B cell (primary cell): ENCODE results near the gene PACRG. TPM values are rescaled to one million over a fixed set of nuclear protein-coding genes. Genes with fewer than 3 reads are reported as not detected.

Experiments used
- ATAC-seq: fragments of 200-7000 bp; cut with Tn5 transposase; one replicate; pipeline ENCODE4 v1.10.0; 2021; ENCODE audit warnings: low read depth, mild to moderate bottlenecking, moderate number of reproducible peaks, moderate library complexity
- CTCF ChIA-PET: fragments of 350-600 bp; sonication (Branson Sonifier 250); formaldehyde crosslinking; loops from one replicate; lab custom pipeline; 2021; ENCODE audit warnings: antibody characterized with exemption, inconsistent platforms; lab: Charles Lee
- POLR2A ChIA-PET: fragments of 350-600 bp; sonication (Branson Sonifier 250); formaldehyde crosslinking; loops from one replicate; lab custom pipeline; 2021; ENCODE audit warnings: antibody characterized with exemption; lab: Charles Lee
- DNase-seq: peaks from one replicate; pipeline ENCODE4 v3.0.0; 2013
- H2AFZ ChIP-seq: 2 replicates; pipeline ENCODE4 v1.6.1; 2012; ENCODE audit warnings: mild to moderate bottlenecking, low read depth, low read length; ENCODE audit not compliant: insufficient read depth, poor library complexity, severe bottlenecking
- H3K27ac ChIP-seq, 2 donors: 1 replicate in 1 of 2; 2 replicates in 1 of 2; pipeline ENCODE4 v1.5.1; 2012 to 2013; ENCODE audit warnings: low read length in 2 of 2, mild to moderate bottlenecking in 2 of 2, moderate library complexity in 1 of 2
- H3K27me3 ChIP-seq, 4 experiments: fragments of 200-600 bp in 1 of 4; sonication (generic) in 1 of 4; replicated peaks in 1 of 4; 1 replicate in 2 of 4; 2 replicates in 2 of 4; pipeline versions ENCODE4 v1.6.1 to v1.7.0; 2013 to 2016; ENCODE audit warnings: low read length in 3 of 4, mild to moderate bottlenecking in 2 of 4, mixed read lengths in 1 of 4, moderate library complexity in 1 of 4; ENCODE audit not compliant: insufficient read depth in 4 of 4, control insufficient read depth in 3 of 4; ENCODE audit errors: control extremely low read depth in 1 of 4
- H3K36me3 ChIP-seq, 2 experiments: replicated peaks in 1 of 2; 1 replicate in 1 of 2; 2 replicates in 1 of 2; pipeline versions ENCODE4 v1.6.1 to v1.7.1; 2013; ENCODE audit warnings: low read length in 1 of 2; ENCODE audit not compliant: insufficient read depth in 2 of 2, control insufficient read depth in 1 of 2; ENCODE audit errors: control extremely low read depth in 1 of 2, extremely low read depth in 1 of 2
- H3K4me1 ChIP-seq, 2 donors: fragments of 200-600 bp in 1 of 2; sonication (generic) in 1 of 2; 1 replicate in 1 of 2; 2 replicates in 1 of 2; pipeline versions ENCODE4 v1.5.1 to v1.6.1; 2013 to 2017; ENCODE audit warnings: low read length in 2 of 2; ENCODE audit not compliant: control insufficient read depth in 2 of 2, insufficient read depth in 2 of 2
- H3K4me2 ChIP-seq: replicated peaks from 2 replicates; pipeline ENCODE3; 2012; ENCODE audit warnings: mild to moderate bottlenecking, low read depth, low read length; ENCODE audit not compliant: poor library complexity, severe bottlenecking
- H3K4me3 ChIP-seq, 5 experiments: fragments of 200-600 bp in 1 of 5; sonication (generic) in 1 of 5; 1 replicate in 3 of 5; 2 replicates in 2 of 5; pipeline versions ENCODE4 v1.5.1 to v1.7.0; 2011 to 2016; ENCODE audit warnings: low read length in 4 of 5, mild to moderate bottlenecking in 4 of 5, low read depth in 2 of 5, control low read depth in 1 of 5, moderate library complexity in 1 of 5; ENCODE audit not compliant: insufficient read depth in 1 of 5; ENCODE audit errors: control extremely low read depth in 1 of 5, extremely low read depth in 1 of 5
- H3K79me2 ChIP-seq: fragments of 200-600 bp; sonication (generic); one replicate; pipeline ENCODE4 v1.6.0; 2016; ENCODE audit warnings: low read length; ENCODE audit not compliant: control insufficient read depth, insufficient read depth
- H3K9ac ChIP-seq: fragments of 200-600 bp; sonication (generic); 2 replicates; pipeline ENCODE4 v1.6.1; 2017; ENCODE audit warnings: mild to moderate bottlenecking, low read length, moderate library complexity
- H3K9me3 ChIP-seq, 3 donors: one replicate each; pipeline versions ENCODE4 v1.6.1 to v1.7.1; 2013; ENCODE audit warnings: low read length in 2 of 3; ENCODE audit not compliant: control insufficient read depth in 2 of 3, insufficient read depth in 1 of 3; ENCODE audit errors: control extremely low read depth in 1 of 3
- H4K20me1 ChIP-seq: 2 replicates; pipeline ENCODE4 v1.6.0; 2012; ENCODE audit warnings: mild to moderate bottlenecking, low read length; ENCODE audit not compliant: insufficient read depth, control insufficient read depth, poor library complexity, severe bottlenecking
- H3K27ac Mint-ChIP-seq: one replicate; pipeline ENCODE4 v1.8.0; 2021; ENCODE audit warnings: mixed read lengths
- H3K27me3 Mint-ChIP-seq: one replicate; pipeline ENCODE4 v1.8.0; 2021; ENCODE audit warnings: mixed read lengths
- H3K4me1 Mint-ChIP-seq: one replicate; pipeline ENCODE4 v1.8.0; 2021; ENCODE audit warnings: mixed read lengths
- H3K4me3 Mint-ChIP-seq: one replicate; pipeline ENCODE4 v1.8.0; 2021; ENCODE audit warnings: mixed read lengths
- H3K9me3 Mint-ChIP-seq: one replicate; pipeline ENCODE4 v1.8.0; 2022; ENCODE audit warnings: mixed read lengths; ENCODE audit not compliant: insufficient read depth
- EZH2 ChIP-seq: IDR thresholded peaks from 2 replicates; pipeline ENCODE4 v1.6.1; 2012; ENCODE audit warnings: borderline replicate concordance, low read depth, mild to moderate bottlenecking, moderate library complexity, low read length; ENCODE audit not compliant: insufficient read depth, poor library complexity, severe bottlenecking
- WGBS: methylation state at CpG from one replicate; pipeline ENCODE4 v1.1.5; 2013; ENCODE audit warnings: missing lambda C conversion rate; ENCODE audit not compliant: insufficient coverage; 5-methylcytosine and 5-hydroxymethylcytosine counted together
- intact Hi-C: fragments of 100-400 bp; cut with micrococcal nuclease; formaldehyde crosslinking; loops from one replicate; pipeline ENCODE4 v1.10.0; 2022
- polyA plus RNA-seq: library from polyadenylated mRNA; depleted of rRNA; stranded (reverse); fragments of >200 nt; gene quantifications from 2 replicates; pipeline ENCODE4 v1.2.3, GENCODE V29; 2012
- total RNA-seq, 2 donors: library from RNA; stranded (reverse); fragments of 120-200 nt in 1 of 2; gene quantifications; 1 replicate in 1 of 2; 2 replicates in 1 of 2; pipeline versions ENCODE4 v1.2.3 to v1.2.4, GENCODE V29; 2013 to 2022
- TF ChIP-seq, protein P1 (sequence below): fragments of 200-600 bp; IDR thresholded peaks from one replicate; pipeline ENCODE4 v1.8.0; 2022; ENCODE audit warnings: antibody characterized with exemption, mild to moderate bottlenecking

Gene PACRG
- total and polyA plus RNA-seq, 2 donors (not counting 1 experiment from before 2014, with no cell fraction given), result not detected

DNA sequence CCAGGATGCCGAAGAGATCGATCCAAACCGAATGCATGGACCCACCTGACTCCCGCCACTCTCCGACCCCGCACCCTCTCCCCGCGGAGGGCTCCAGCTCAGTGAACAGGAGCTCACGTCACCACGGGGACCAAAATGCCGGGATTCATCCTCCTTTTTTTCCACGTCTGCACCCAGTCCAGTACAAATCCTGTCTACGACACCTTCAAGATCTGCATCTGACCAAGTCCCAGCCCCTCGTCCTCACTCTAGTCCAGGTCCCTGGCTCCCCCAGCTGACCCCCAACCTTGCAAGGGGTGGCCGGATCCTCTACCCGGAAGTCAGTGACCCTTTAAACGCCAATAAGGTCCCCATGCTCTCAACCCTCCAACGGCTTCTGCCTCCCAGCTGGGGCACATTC is 593.9 kb downstream of the PACRG start:
- H3K4me2 ChIP-seq, result no peak overlapping the region
- H3K9me3 Mint-ChIP-seq, result no peaks in the 10 kb centered on the region
- no peak overlapping the region for H3K27ac ChIP-seq
- no peaks in the 10 kb centered on the region for H4K20me1 ChIP-seq
- ATAC-seq (no peak), DNase-seq (no peak)
- TF ChIP-seq, protein P1, sequence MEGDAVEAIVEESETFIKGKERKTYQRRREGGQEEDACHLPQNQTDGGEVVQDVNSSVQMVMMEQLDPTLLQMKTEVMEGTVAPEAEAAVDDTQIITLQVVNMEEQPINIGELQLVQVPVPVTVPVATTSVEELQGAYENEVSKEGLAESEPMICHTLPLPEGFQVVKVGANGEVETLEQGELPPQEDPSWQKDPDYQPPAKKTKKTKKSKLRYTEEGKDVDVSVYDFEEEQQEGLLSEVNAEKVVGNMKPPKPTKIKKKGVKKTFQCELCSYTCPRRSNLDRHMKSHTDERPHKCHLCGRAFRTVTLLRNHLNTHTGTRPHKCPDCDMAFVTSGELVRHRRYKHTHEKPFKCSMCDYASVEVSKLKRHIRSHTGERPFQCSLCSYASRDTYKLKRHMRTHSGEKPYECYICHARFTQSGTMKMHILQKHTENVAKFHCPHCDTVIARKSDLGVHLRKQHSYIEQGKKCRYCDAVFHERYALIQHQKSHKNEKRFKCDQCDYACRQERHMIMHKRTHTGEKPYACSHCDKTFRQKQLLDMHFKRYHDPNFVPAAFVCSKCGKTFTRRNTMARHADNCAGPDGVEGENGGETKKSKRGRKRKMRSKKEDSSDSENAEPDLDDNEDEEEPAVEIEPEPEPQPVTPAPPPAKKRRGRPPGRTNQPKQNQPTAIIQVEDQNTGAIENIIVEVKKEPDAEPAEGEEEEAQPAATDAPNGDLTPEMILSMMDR, result no peak
- no peak for TF ChIP-seq EZH2
- H3K9me3 ChIP-seq, result no peaks in the 10 kb centered on the region
- H3K9ac ChIP-seq, result no peak overlapping the region
- H3K79me2 ChIP-seq, result no peaks in the 10 kb centered on the region
- no peaks in the 10 kb centered on the region for H3K4me1 Mint-ChIP-seq
- H2AFZ ChIP-seq, result no peak overlapping the region
- no peaks in the 10 kb centered on the region for H3K36me3 ChIP-seq
- no peaks in the 10 kb centered on the region for H3K4me1 ChIP-seq
- H3K27ac Mint-ChIP-seq, result no peak overlapping the region
- CTCF ChIA-PET, result no interaction called here
- peaks cover 22% of the 10 kb centered on the region for H3K27me3 Mint-ChIP-seq
- intact Hi-C loops, result no loop called here
- H3K27me3 ChIP-seq, result peaks cover 0 to 8% (median 5%) of the 10 kb centered on the region in 4 experiments
- WGBS, result 96% methylated on average over 18 of the region's 18 CpGs
- POLR2A ChIA-PET, result no interaction called here
- H3K4me3 ChIP-seq, result no peak overlapping the region
- no peak overlapping the region for H3K4me3 Mint-ChIP-seq

DNA sequence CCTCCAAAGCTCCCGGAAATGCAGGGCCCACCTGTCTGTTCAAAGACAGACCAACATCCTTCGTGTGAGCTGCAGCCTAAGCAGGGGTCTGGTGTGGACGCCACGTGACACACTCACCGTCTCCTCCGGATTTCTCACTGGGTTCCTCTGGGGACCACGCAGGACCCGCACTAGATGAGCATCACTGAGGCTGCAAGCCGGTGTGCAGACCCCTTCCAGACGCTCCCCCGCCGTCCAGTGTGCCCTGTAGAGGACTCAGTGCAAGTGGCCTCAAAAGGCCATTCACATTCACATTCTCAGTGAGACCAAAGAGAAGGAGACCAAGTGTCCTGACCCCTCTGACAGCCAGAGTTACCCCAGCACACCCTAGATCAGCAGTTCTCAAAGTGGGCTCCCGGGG is 595.5 kb downstream of the PACRG start:
- H3K4me3 ChIP-seq, result no peak overlapping the region
- no peaks in the 10 kb centered on the region for H3K79me2 ChIP-seq
- CTCF ChIA-PET, result no interaction called here
- POLR2A ChIA-PET, result no interaction called here
- no peaks in the 10 kb centered on the region for H3K4me1 ChIP-seq
- no peak overlapping the region for H3K9ac ChIP-seq
- H2AFZ ChIP-seq, result no peak overlapping the region
- DNase-seq, result no peak
- peaks cover 0 to 10% (median 0%) of the 10 kb centered on the region in 3 donors for H3K9me3 ChIP-seq
- H3K27me3 Mint-ChIP-seq, result peaks cover 19% of the 10 kb centered on the region
- no peak overlapping the region for H3K4me2 ChIP-seq
- peaks cover 0 to 8% (median 5%) of the 10 kb centered on the region in 4 experiments for H3K27me3 ChIP-seq
- intact Hi-C loops, result no loop called here
- no peak overlapping the region for H3K4me3 Mint-ChIP-seq
- TF ChIP-seq EZH2, result no peak
- TF ChIP-seq, protein P1, result no peak
- ATAC-seq, result no peak
- no peak overlapping the region for H3K27ac Mint-ChIP-seq
- peaks cover 5% of the 10 kb centered on the region for H3K9me3 Mint-ChIP-seq
- WGBS, result 90% methylated on average over 13 of the region's 13 CpGs
- no peaks in the 10 kb centered on the region for H4K20me1 ChIP-seq
- no peaks in the 10 kb centered on the region for H3K36me3 ChIP-seq
- H3K4me1 Mint-ChIP-seq, result no peaks in the 10 kb centered on the region
- no peak overlapping the region for H3K27ac ChIP-seq
